Subcutaneous adipose tissue (tissue), 4 donors: Measurements from ENCODE around the gene GLIS2. TPM values are rescaled to one million over a fixed set of nuclear protein-coding genes. Genes with fewer than 3 reads are reported as not detected.

Experiments used
- CTCF ChIP-seq: fragments of 450-650 bp; IDR thresholded peaks from one replicate; pipeline ENCODE4 v1.5.1; 2016; ENCODE audit warnings: low read depth, mild to moderate bottlenecking, control low read depth, antibody characterized with exemption, moderate library complexity
- total RNA-seq, 4 donors: library from RNA; depleted of rRNA; stranded (reverse); fragments of >200 nt; gene quantifications; one replicate each; pipeline ENCODE4 v1.1.0, GENCODE V29; 2016

The GLIS2 gene
- total RNA-seq, 4 donors from 2014 or later = 0.85 to 2.1 (median 1.5) TPM

- TF ChIP-seq CTCF = no peak
Observed at GRCh38 chr16:4328046-4328781, 12.3 kb downstream of the GLIS2 start.

GRCh38 chr16:4328782-4329775 lies 13.2 kb downstream of the GLIS2 start:
- no peak for TF ChIP-seq CTCF

- no peak for TF ChIP-seq CTCF
Observed at GRCh38 chr16:4330277-4330874, 14.5 kb downstream of the GLIS2 start.

DNA sequence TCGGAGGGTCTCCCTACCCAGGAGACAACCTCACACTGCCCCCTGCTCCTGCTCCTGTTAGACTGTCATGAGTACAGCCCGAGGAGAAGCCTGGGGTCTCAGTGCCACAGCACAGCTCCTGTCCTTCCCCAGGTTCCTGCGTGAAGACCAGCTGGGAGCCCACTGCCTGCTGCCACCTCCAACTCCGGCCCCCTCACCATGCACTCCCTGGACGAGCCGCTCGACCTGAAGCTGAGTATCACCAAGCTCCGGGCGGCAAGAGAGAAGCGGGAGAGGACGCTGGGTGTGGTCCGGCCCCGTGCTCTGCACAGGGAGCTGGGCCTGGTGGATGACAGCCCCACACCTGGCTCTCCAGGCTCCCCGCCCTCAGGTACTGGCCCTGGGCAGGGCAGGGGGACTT lies 16.2 kb downstream of the GLIS2 start:
- TF ChIP-seq CTCF = no peak

GRCh38 chr16:4332623-4333307 lies 16.9 kb downstream of the GLIS2 start:
- TF ChIP-seq CTCF = no peak

GRCh38 chr16:4333308-4333638 lies 17.4 kb downstream of the GLIS2 start:
- TF ChIP-seq CTCF = no peak
